ENCODE results near the gene IMPDH2.
A peak's percentile ranks its signal among the peaks of the same experiment; 100 is the strongest.

The IMPDH2 gene

GRCh38 chr3:49028673-49029562, at the start of gene IMPDH2:
Gene IMPDH2, minus strand, starts transcription at chr3:49029398. Its CDS starts 48 bp downstream, at chr3:49029350.
- DNase-seq: peak; percentile 96

GRCh38 chr3:49076646-49077045, 47.4 kb upstream of the IMPDH2 start:
- DNase-seq: no peak

- DNase-seq: no peak
Measured at GRCh38 chr3:49076116-49076515, 46.9 kb upstream of the IMPDH2 start.

- no peak for DNase-seq
Measured at GRCh38 chr3:49058011-49058410, 28.8 kb upstream of the IMPDH2 start.

- DNase-seq: no peak
Measured at GRCh38 chr3:49057268-49057667, 28.1 kb upstream of the IMPDH2 start.

- DNase-seq: no peak
Measured at GRCh38 chr3:49054344-49054862, 25.2 kb upstream of the IMPDH2 start.

- DNase-seq: no peak
Measured at GRCh38 chr3:49053543-49053942, 24.3 kb upstream of the IMPDH2 start.

GRCh38 chr3:49035281-49035680, 6.1 kb upstream of the IMPDH2 start:
- DNase-seq: no peak

GRCh38 chr3:49034650-49035049, 5.5 kb upstream of the IMPDH2 start:
- DNase-seq: no peak

GRCh38 chr3:49032646-49033304, 3.6 kb upstream of the IMPDH2 start:
- no peak for DNase-seq

- DNase-seq: no peak
Measured at GRCh38 chr3:49030321-49030720, 1.1 kb upstream of the IMPDH2 start.

- DNase-seq: no peak
Measured at GRCh38 chr3:49029563-49029884, 326 bp upstream of the IMPDH2 start.

- no peak for DNase-seq
Measured at GRCh38 chr3:49028298-49028672, 913 bp downstream of the IMPDH2 start.

- no peak for DNase-seq
Measured at GRCh38 chr3:49027634-49028033, 1.6 kb downstream of the IMPDH2 start.

- DNase-seq: no peak
Measured at GRCh38 chr3:49026536-49026935, 2.7 kb downstream of the IMPDH2 start.

- no peak for DNase-seq
Measured at GRCh38 chr3:49025793-49026520, 3.2 kb downstream of the IMPDH2 start.

GRCh38 chr3:49025005-49025792, 4.0 kb downstream of the IMPDH2 start:
- DNase-seq: no peak

- DNase-seq: no peak
Measured at GRCh38 chr3:49024449-49024848, 4.7 kb downstream of the IMPDH2 start.

GRCh38 chr3:49023775-49024174, 5.4 kb downstream of the IMPDH2 start:
- DNase-seq: no peak

GRCh38 chr3:49022688-49023171, 6.5 kb downstream of the IMPDH2 start:
- DNase-seq: no peak

- peak; percentile 98 for DNase-seq
Measured at GRCh38 chr3:49021813-49022687, 7.1 kb downstream of the IMPDH2 start, which contains the start of gene NDUFAF3. Gene NDUFAF3, plus strand, starts transcription at chr3:49022121. Its CDS starts 24 bp downstream, at chr3:49022145.
